CD4-positive, alpha-beta T cell treated with Interleukin-12 subunit alpha and Interleukin-12 subunit beta, for 1 hour (primary cell): Measurements from ENCODE around the gene AQP6.
A peak's percentile ranks its signal among the peaks of the same experiment; 100 is the strongest.

ENCODE experiments used
- DNase-seq: peaks from one replicate; pipeline ENCODE4 v3.0.0-alpha.2; 2020

Gene AQP6

GRCh38 chr12:50006280-50006679 lies 33.5 kb downstream of the AQP6 start:
- no peak for DNase-seq

GRCh38 chr12:50006754-50007442 lies 34.2 kb downstream of the AQP6 start:
- no peak for DNase-seq

GRCh38 chr12:50013361-50014147 lies 40.8 kb downstream of the AQP6 start:
- no peak for DNase-seq

- DNase-seq = no peak
Observed at GRCh38 chr12:50014342-50014741, 41.6 kb downstream of the AQP6 start.

GRCh38 chr12:50016501-50017475 lies 44.0 kb downstream of the AQP6 start:
- no peak for DNase-seq

- DNase-seq = no peak
Observed at GRCh38 chr12:50017641-50018040, 44.9 kb downstream of the AQP6 start.

- no peak for DNase-seq
Observed at GRCh38 chr12:50018154-50018553, 45.4 kb downstream of the AQP6 start.

- DNase-seq = no peak
Observed at GRCh38 chr12:50018968-50019367, 46.2 kb downstream of the AQP6 start.

- no peak for DNase-seq
Observed at GRCh38 chr12:50019524-50019923, 46.8 kb downstream of the AQP6 start.

GRCh38 chr12:50021031-50021430 lies 48.3 kb downstream of the AQP6 start:
- DNase-seq = no peak

GRCh38 chr12:50022903-50023302 lies 50.2 kb downstream of the AQP6 start:
- no peak for DNase-seq

- no peak for DNase-seq
Observed at GRCh38 chr12:50024227-50024626, 51.5 kb downstream of the AQP6 start.

- DNase-seq = no peak
Observed at GRCh38 chr12:50024805-50025186, 52.0 kb downstream of the AQP6 start.

GRCh38 chr12:50025187-50026059 lies 52.7 kb downstream of the AQP6 start, which contains the start of gene RACGAP1:
Gene RACGAP1, minus strand, starts transcription at chr12:50025494. Its CDS starts 8,779 bp downstream, at chr12:50016715.
- peak; percentile 98 for DNase-seq

GRCh38 chr12:50026691-50027090 lies 53.9 kb downstream of the AQP6 start:
- DNase-seq = no peak
